Muscle layer of duodenum (tissue), 2 donors: ENCODE data around the gene SPIRE1.

Experiments used
- H3K27ac ChIP-seq: one replicate; pipeline ENCODE4 v1.7.0; 2013; ENCODE audit warnings: mild to moderate bottlenecking, low read length
- H3K27me3 ChIP-seq: one replicate; pipeline ENCODE4 v1.7.0; 2013; ENCODE audit warnings: low read depth, mild to moderate bottlenecking, control low read depth, low read length
- H3K36me3 ChIP-seq, 2 donors: one replicate each; pipeline ENCODE4 v1.7.0; 2013; ENCODE audit warnings: low read length in 2 of 2, control low read depth in 1 of 2, mild to moderate bottlenecking in 1 of 2; ENCODE audit not compliant: insufficient read depth in 2 of 2, control insufficient read depth in 1 of 2
- H3K4me1 ChIP-seq, 2 donors: one replicate each; pipeline ENCODE4 v1.7.0; 2013; ENCODE audit warnings: low read length in 2 of 2, mild to moderate bottlenecking in 2 of 2, control low read depth in 1 of 2, moderate library complexity in 1 of 2; ENCODE audit not compliant: insufficient read depth in 2 of 2, control insufficient read depth in 1 of 2
- H3K4me3 ChIP-seq, 2 donors: one replicate each; pipeline ENCODE4 v1.7.0; 2013; ENCODE audit warnings: low read length in 2 of 2, low read depth in 1 of 2, mild to moderate bottlenecking in 1 of 2
- H3K9me3 ChIP-seq, 2 donors: one replicate each; pipeline ENCODE4 v1.7.0; 2013; ENCODE audit warnings: low read length in 2 of 2, control low read depth in 1 of 2, mild to moderate bottlenecking in 1 of 2; ENCODE audit not compliant: control insufficient read depth in 1 of 2
- donor health status: healthy.

The SPIRE1 gene

DNA sequence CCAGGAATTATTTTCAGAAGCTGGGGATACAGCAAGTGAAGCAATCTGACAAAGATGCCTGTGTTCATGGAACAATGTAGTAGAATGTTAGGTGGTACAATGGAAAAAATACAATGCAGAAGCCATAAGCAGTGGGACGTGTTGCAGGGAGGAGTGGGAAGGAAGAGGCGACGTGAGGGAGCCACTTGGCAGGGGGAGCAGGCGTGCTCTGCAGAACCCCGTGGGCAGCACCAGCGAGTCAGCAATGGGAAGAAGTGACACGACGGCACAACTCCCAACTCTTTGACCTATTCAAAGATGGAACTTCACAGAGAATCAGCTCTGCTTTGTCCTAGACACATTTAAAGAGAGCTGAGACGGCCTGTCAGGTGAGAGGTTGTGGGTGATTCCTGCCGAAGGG is 219.7 kb downstream of the SPIRE1 start:
- Histone ChIP-seq H3K4me1 (no peaks in the 10 kb centered on the region), H3K27ac (no peak overlapping the region), H3K27me3 (no peaks in the 10 kb centered on the region), H3K36me3 (peaks cover 0 to 10% of the 10 kb centered on the region in 2 donors), H3K9me3 (peaks cover 0 to under 1% of the 10 kb centered on the region in 2 donors), H3K4me3 (no peak overlapping the region)

DNA sequence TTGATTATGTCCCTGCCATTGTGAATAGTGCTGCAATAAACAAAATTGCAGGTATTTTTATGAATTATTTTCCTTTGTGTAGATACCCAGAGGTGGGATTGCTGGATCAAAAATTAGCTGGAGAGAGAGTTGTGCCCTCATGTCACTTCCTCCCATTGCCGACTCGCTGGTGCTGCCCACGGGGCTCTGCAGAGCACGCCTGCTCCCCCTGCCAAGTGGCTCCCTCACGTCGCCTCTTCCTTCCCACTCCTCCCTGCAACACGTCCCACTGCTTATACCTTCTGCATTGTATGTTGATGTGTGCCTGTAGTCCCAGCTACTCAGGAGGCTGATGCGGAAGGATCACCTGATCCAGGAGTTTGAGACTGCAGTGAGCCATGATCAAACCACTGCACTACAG is 222.0 kb downstream of the SPIRE1 start:
- no peak overlapping the region for H3K27ac ChIP-seq
- peaks cover 0 to 15% of the 10 kb centered on the region in 2 donors for H3K36me3 ChIP-seq
- H3K9me3 ChIP-seq, result no peaks in the 10 kb centered on the region
- H3K4me1 ChIP-seq, result no peaks in the 10 kb centered on the region
- no peaks in the 10 kb centered on the region for H3K27me3 ChIP-seq
- no peak overlapping the region for H3K4me3 ChIP-seq

DNA sequence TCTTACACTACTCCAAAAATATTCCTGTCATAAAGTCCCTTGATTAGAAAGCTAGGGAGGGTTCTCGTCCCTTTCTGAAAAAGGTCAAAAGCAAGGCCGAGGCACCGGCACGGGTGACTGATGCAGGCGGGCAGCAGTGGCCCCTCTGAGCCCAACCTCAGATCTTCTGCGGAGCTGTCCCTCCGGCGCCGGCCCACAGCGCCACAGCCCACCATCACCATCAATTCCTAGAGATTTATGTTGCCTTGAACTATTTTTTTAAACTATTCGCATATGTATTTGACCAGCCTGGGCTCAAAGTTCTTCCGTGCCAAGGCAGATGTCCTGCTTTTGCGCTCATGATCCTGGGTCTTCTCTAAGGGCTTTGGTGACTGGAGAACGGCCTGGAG is 223.4 kb downstream of the SPIRE1 start:
- peaks cover 0 to 20% of the 10 kb centered on the region in 2 donors for H3K36me3 ChIP-seq
- H3K4me1 ChIP-seq, result no peaks in the 10 kb centered on the region
- no peak overlapping the region for H3K27ac ChIP-seq
- no peaks in the 10 kb centered on the region for H3K9me3 ChIP-seq
- no peak overlapping the region for H3K4me3 ChIP-seq
- no peaks in the 10 kb centered on the region for H3K27me3 ChIP-seq

DNA sequence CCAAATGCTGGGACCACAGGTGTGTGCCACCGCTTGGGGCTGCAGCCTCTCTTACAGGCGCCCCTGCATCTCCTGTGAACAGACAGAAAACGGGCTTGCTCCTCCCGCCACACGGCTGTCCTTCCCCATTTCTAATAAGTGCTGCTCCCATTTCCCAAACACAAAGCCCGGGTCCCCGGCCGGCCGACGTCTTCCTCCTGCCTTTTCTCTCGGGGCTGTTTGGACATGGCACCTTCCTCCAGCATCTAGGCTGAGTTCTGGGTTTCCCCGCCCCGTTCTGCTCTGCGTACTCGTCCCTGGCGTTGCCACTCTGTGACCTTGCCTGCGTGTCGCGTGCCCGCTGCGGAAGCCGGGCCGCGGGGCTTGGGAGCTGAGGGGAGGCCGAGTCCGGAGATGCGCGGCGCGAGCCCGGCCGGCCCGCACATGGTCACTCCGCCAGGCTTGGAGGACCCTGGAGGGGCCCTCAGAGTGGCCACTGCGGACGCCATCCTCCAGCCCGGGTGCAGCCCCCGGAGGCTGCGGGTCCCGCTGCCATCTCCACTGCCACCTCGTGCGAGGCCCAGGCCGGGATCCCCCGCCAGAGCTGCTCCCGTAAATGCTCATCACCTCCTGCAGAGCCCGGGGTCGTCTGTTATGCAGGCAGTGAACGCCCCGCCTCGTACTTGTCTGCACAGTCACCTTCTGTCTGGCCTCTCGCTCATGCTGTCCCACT is 223.9 kb downstream of the SPIRE1 start:
- H3K4me3 ChIP-seq, result no peak overlapping the region
- H3K27me3 ChIP-seq, result no peaks in the 10 kb centered on the region
- no peaks in the 10 kb centered on the region for H3K9me3 ChIP-seq
- no peak overlapping the region for H3K27ac ChIP-seq
- no peaks in the 10 kb centered on the region for H3K4me1 ChIP-seq
- H3K36me3 ChIP-seq, result peaks cover 0 to 20% of the 10 kb centered on the region in 2 donors

DNA sequence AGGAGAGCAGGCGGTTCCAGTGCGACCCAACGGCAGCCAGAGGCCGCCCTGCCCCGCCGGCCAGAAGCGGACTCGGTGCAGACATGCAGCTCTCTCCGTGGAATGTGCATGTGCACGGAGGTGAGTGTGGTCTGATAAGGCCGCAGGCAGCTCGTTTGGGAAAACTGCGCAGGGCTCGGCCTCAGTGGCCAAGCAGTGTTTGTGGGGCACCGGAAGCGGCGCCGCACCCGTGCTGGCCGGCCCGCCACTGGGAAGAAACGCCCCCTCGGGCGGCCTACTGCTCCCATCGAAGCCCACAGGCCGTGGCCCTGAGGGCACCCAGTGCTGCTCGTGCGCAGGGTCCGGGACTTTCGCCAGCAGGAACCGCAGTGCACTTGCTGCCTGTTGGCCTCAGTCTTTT is 225.0 kb downstream of the SPIRE1 start:
- H3K36me3 ChIP-seq, result peaks cover 0 to 18% of the 10 kb centered on the region in 2 donors
- no peak overlapping the region for H3K4me3 ChIP-seq

DNA sequence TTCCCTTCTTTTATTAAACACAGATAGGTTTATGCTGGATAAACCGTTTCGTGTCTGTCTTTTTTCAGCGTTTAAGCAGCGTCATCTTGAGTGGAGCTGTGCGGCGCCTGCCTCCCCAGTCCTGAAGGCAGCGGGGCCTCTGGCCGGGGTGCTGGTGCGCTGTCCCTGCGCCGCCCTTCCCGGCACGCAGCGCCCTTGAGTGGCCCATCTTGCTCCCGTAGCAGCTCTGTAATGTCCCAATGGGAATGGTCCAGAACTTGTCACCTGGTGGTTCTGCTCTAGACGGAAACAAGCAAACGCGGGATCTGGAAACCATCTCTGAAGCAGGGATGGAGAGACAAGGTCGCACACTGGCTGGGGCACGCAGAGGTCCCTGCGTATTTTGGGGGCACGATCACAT is 225.7 kb downstream of the SPIRE1 start:
- no peaks in the 10 kb centered on the region for H3K27me3 ChIP-seq
- peaks cover 0 to 24% of the 10 kb centered on the region in 2 donors for H3K36me3 ChIP-seq
- H3K27ac ChIP-seq, result no peak overlapping the region
- no peaks in the 10 kb centered on the region for H3K4me1 ChIP-seq
- no peak overlapping the region for H3K4me3 ChIP-seq
- H3K9me3 ChIP-seq, result no peaks in the 10 kb centered on the region

More for the DNA sequence above, 225.0 kb downstream of the SPIRE1 start:
- no peaks in the 10 kb centered on the region for H3K9me3 ChIP-seq
- H3K27ac ChIP-seq, result no peak overlapping the region
- H3K4me1 ChIP-seq, result no peaks in the 10 kb centered on the region
- H3K27me3 ChIP-seq, result no peaks in the 10 kb centered on the region

DNA sequence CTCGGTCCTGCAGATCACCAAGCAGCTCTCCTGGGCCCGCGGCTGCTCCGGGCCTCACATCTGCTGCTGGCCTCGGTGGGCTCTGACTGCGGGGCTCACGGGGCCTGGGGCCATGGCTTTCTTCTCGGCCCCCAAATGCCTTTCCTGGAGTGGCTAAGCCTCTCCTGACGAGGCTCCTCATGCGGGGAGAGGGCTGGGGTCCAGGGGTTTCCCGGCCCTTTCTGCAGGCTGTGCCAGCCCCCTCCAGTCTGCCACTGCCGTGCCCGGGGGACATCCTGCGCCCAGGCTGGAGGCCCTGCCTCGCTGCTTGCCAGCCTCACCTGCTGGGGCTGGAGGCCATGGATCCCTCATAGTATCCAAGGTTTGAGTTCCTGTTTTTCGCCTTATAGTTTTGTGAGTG is 226.3 kb downstream of the SPIRE1 start:
- Histone ChIP-seq H3K4me3 (no peak overlapping the region), H3K27me3 (no peaks in the 10 kb centered on the region), H3K4me1 (no peaks in the 10 kb centered on the region), H3K9me3 (no peaks in the 10 kb centered on the region), H3K27ac (no peak overlapping the region), H3K36me3 (peaks cover 0 to 30% of the 10 kb centered on the region in 2 donors)

DNA sequence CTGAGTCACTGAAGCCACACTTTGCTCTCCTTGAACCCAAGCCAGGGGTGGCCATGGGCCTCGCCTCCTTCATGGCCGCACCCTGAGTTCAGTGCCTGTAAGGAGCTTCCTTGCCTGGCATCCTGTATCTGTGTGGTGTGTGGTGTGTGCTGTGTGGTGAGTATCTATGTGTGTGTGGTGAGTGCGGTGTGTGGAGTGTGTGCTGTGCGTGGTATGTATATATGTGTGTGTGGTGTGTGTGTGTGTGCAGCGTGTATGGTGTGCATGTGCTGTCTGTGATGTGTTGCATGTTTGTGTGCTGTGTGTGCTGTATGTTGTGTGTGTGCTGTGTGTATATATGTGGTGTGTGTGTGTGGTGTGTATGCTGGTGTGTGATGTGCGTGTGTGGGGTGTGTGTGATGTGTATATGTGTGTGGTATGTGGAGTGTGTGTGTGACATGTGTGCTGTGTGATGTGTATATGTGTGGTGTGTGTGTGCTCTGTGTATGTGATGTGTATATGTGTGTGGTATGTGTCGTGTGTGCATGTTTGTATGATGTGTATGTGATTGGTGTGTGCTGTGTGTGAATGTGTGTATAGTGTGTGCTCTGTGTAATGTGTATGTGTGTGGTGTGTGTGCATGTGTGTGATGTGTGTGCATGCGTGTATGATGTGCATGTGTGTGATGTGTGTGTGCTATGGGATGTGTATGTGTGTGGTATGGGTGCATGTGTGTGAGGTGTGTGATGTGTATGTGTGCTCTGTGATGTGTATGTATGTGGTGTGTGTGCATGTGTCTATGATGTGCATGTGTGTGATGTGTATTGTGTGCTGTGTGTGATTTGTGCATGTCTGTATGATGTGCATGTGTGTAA is 227.5 kb downstream of the SPIRE1 start:
- H3K27ac ChIP-seq, result no peak overlapping the region
- H3K9me3 ChIP-seq, result no peaks in the 10 kb centered on the region
- H3K27me3 ChIP-seq, result no peaks in the 10 kb centered on the region
- H3K4me1 ChIP-seq, result no peaks in the 10 kb centered on the region
- H3K4me3 ChIP-seq, result no peak overlapping the region
- peaks cover 0 to 31% of the 10 kb centered on the region in 2 donors for H3K36me3 ChIP-seq

DNA sequence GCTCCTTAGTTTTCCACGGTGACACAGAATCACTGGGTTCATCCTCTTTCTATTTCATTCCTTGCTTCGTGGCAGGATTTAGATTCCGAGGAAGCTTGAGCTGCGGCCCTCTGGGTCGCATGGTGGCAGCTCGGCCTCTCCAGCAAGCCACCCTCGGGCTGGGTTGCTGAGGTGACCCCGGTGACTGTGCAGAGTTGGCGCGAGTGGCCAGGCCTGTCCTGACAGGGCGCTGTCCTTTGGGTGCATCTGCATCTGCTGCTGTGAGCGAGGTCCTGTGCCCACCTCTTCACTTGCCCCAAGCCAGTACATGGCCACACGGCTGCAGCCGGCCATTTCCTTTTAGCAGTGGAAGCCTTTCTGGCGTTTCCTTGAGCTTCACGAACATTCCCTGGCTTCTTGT is 228.4 kb downstream of the SPIRE1 start:
- no peak overlapping the region for H3K27ac ChIP-seq
- H3K4me1 ChIP-seq, result no peaks in the 10 kb centered on the region
- H3K27me3 ChIP-seq, result no peaks in the 10 kb centered on the region
- H3K9me3 ChIP-seq, result no peaks in the 10 kb centered on the region
- peaks cover 0 to 31% of the 10 kb centered on the region in 2 donors for H3K36me3 ChIP-seq
- no peak overlapping the region for H3K4me3 ChIP-seq

DNA sequence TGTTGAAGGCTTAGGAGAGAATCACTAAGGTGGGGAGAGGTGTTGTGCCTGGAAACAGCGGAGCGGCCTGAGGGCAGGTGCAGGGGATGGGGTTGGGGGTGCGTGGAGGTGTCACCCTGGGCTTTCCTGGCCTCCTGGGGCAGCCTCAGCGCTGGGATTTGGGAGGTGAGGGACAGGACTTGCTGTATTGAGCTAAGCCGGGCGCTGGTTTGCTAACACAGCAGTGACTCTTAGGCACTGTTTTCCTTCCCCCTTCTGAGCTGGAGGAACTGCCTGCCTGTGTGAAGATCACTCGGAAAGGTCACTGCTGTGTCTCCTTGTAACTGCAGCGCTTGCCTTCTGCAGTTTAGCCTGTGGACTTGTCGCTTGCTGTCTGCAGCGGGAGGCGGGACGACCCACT is 229.0 kb downstream of the SPIRE1 start:
- H3K4me3 ChIP-seq, result no peak overlapping the region
- H3K27ac ChIP-seq, result no peak overlapping the region
- peaks cover 0 to 29% of the 10 kb centered on the region in 2 donors for H3K36me3 ChIP-seq
- H3K27me3 ChIP-seq, result no peaks in the 10 kb centered on the region
- no peaks in the 10 kb centered on the region for H3K9me3 ChIP-seq
- no peaks in the 10 kb centered on the region for H3K4me1 ChIP-seq

DNA sequence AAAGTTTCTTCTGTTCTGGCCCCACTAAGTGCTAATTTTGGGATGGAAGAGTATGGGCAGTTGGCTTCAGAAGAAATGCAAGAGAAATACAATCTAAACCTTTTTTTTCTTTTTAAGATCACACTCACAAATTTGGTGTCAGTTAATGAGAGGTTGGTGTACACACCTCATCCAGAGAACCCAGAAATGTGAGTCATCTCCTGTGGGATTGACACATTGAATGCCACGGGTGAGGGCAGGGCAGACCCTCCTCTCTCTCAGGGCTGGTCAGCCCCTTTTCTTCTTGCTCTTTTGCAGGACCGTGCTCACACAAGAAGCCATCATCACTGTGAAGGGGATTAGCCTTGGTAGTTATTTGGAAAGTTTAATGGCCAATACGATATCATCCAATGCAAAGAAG is 231.0 kb downstream of the SPIRE1 start:
- H3K27me3 ChIP-seq, result no peaks in the 10 kb centered on the region
- no peak overlapping the region for H3K4me3 ChIP-seq
- no peaks in the 10 kb centered on the region for H3K4me1 ChIP-seq
- H3K36me3 ChIP-seq, result peaks cover 0 to 21% of the 10 kb centered on the region in 2 donors
- H3K9me3 ChIP-seq, result no peaks in the 10 kb centered on the region
- H3K27ac ChIP-seq, result no peak overlapping the region
